ENCODE measurements around the gene DUSP28. TPM values are rescaled to one million over a fixed set of nuclear protein-coding genes. Genes with fewer than 3 reads are reported as not detected.

DUSP28 gene
- total and polyA plus RNA-seq, 2 of the 13 experiments (the other 11 are each of a cell fraction or from before 2014, with no cell fraction given) = 5.2 to 8.6 TPM

DNA sequence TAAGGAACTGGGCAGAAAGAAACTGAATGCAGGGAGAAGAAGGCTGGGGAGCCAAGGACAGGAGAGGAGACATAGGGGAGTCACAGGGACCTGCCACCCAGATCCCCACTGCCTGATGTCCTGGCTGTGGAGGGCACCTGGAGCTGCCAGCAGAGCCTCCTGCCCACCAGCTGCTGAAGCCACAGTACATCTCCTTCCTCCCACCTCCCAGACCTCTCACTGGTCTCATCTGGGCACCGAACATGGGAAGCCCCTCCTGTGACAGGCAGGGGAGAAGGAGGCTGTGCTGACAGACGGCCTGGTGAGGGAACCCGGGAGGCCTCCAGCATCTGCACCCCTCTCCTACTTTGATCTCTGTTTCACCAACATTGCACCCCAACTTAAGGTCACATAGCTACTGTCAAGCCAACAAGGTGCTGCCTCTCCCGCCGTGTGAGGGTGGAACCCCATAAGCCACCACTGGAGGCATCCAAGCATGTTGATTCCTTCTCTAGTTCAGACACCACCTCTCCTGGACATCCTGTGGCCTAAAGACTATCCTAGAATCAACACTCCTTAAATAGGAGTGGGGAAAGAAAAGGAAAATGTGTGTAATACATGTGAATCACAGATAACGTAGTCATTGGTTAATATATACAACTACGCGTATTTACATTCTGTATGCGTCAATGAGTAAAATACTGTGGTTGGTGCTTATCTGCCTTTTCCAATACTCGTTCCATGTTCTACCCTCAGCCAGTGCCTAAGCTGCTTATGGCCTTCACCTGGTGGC lies 4.6 kb downstream of the DUSP28 start (continued):
- TF ChIP-seq, protein P1, sequence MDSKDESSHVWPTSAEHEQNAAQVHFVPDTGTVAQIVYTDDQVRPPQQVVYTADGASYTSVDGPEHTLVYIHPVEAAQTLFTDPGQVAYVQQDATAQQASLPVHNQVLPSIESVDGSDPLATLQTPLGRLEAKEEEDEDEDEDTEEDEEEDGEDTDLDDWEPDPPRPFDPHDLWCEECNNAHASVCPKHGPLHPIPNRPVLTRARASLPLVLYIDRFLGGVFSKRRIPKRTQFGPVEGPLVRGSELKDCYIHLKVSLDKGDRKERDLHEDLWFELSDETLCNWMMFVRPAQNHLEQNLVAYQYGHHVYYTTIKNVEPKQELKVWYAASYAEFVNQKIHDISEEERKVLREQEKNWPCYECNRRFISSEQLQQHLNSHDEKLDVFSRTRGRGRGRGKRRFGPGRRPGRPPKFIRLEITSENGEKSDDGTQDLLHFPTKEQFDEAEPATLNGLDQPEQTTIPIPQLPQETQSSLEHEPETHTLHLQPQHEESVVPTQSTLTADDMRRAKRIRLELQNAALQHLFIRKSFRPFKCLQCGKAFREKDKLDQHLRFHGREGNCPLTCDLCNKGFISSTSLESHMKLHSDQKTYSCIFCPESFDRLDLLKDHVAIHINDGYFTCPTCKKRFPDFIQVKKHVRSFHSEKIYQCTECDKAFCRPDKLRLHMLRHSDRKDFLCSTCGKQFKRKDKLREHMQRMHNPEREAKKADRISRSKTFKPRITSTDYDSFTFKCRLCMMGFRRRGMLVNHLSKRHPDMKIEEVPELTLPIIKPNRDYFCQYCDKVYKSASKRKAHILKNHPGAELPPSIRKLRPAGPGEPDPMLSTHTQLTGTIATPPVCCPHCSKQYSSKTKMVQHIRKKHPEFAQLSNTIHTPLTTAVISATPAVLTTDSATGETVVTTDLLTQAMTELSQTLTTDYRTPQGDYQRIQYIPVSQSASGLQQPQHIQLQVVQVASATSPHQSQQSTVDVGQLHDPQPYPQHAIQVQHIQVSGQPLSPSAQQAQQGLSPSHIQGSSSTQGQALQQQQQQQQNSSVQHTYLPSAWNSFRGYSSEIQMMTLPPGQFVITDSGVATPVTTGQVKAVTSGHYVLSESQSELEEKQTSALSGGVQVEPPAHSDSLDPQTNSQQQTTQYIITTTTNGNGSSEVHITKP (CRISPR knock-in tag; IDR thresholded peaks at IDR 0.05; ENCODE audit: low read depth) = no peak
- no peak for TF ChIP-seq KAT8 (CRISPR knock-in tag; IDR thresholded peaks at IDR 0.05)
- peak; percentile 65; the same call in 1 of the 2 replicates for TF ChIP-seq ZNF878 (CRISPR knock-in tag; IDR thresholded peaks at IDR 0.05)
- no peak for TF ChIP-seq ZNF589 (CRISPR knock-in tag; conservative IDR thresholded peaks at IDR 0.05)
- TF ChIP-seq ZNF430 (CRISPR knock-in tag; IDR thresholded peaks at IDR 0.05) = no peak
- TF ChIP-seq HOXA3 (CRISPR knock-in tag; IDR thresholded peaks at IDR 0.05) = no peak
- TF ChIP-seq RFX5 (IDR thresholded peaks at IDR 0.05; ENCODE audit: low read depth, low read length) = no peak
- TF ChIP-seq, protein P2, sequence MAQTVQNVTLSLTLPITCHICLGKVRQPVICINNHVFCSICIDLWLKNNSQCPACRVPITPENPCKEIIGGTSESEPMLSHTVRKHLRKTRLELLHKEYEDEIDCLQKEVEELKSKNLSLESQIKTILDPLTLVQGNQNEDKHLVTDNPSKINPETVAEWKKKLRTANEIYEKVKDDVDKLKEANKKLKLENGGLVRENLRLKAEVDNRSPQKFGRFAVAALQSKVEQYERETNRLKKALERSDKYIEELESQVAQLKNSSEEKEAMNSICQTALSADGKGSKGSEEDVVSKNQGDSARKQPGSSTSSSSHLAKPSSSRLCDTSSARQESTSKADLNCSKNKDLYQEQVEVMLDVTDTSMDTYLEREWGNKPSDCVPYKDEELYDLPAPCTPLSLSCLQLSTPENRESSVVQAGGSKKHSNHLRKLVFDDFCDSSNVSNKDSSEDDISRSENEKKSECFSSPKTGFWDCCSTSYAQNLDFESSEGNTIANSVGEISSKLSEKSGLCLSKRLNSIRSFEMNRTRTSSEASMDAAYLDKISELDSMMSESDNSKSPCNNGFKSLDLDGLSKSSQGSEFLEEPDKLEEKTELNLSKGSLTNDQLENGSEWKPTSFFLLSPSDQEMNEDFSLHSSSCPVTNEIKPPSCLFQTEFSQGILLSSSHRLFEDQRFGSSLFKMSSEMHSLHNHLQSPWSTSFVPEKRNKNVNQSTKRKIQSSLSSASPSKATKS (CRISPR knock-in tag; IDR thresholded peaks at IDR 0.05) = no peak
- TF ChIP-seq ZBTB42 (CRISPR knock-in tag; IDR thresholded peaks at IDR 0.05) = no peak
- no peak for TF ChIP-seq ZNF703 (CRISPR knock-in tag; IDR thresholded peaks at IDR 0.05; ENCODE audit: borderline replicate concordance)
- TF ChIP-seq ZBTB1 (CRISPR knock-in tag; IDR thresholded peaks at IDR 0.05; ENCODE audit: borderline replicate concordance) = no peak
- TF ChIP-seq ZNF615 (CRISPR knock-in tag; IDR thresholded peaks at IDR 0.05; ENCODE audit: borderline replicate concordance) = 0 out of 2 replicates have a peak, but pooled peaks have one; percentile 13
- TF ChIP-seq ZSCAN20 (CRISPR knock-in tag; IDR thresholded peaks at IDR 0.05; ENCODE audit: borderline replicate concordance) = no peak
- no peak for TF ChIP-seq ZNF350 (CRISPR knock-in tag; IDR thresholded peaks at IDR 0.05; ENCODE audit: borderline replicate concordance, low read depth)
- TF ChIP-seq BCL6 (CRISPR knock-in tag; IDR thresholded peaks at IDR 0.05) = no peak
- no peak for TF ChIP-seq SRF (IDR thresholded peaks at IDR 0.05; ENCODE audit: low read depth, low read length)
- no peak for TF ChIP-seq NFKB2 (CRISPR knock-in tag; IDR thresholded peaks at IDR 0.05; ENCODE audit: borderline replicate concordance)
- TF ChIP-seq NFIB (CRISPR knock-in tag; IDR thresholded peaks at IDR 0.05; ENCODE audit: borderline replicate concordance) = no peak
- no peak for TF ChIP-seq TAF1 (CRISPR knock-in tag; IDR thresholded peaks at IDR 0.05)
- TF ChIP-seq TEAD2 (CRISPR knock-in tag; IDR thresholded peaks at IDR 0.05) = no peak
- TF ChIP-seq, protein P3, sequence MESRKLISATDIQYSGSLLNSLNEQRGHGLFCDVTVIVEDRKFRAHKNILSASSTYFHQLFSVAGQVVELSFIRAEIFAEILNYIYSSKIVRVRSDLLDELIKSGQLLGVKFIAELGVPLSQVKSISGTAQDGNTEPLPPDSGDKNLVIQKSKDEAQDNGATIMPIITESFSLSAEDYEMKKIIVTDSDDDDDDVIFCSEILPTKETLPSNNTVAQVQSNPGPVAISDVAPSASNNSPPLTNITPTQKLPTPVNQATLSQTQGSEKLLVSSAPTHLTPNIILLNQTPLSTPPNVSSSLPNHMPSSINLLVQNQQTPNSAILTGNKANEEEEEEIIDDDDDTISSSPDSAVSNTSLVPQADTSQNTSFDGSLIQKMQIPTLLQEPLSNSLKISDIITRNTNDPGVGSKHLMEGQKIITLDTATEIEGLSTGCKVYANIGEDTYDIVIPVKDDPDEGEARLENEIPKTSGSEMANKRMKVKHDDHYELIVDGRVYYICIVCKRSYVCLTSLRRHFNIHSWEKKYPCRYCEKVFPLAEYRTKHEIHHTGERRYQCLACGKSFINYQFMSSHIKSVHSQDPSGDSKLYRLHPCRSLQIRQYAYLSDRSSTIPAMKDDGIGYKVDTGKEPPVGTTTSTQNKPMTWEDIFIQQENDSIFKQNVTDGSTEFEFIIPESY (CRISPR knock-in tag; IDR thresholded peaks at IDR 0.05) = peak; percentile 77
- TF ChIP-seq JUNB (CRISPR knock-in tag; IDR thresholded peaks at IDR 0.05; ENCODE audit: borderline replicate concordance) = no peak
- no peak for TF ChIP-seq ZC3H13 (CRISPR knock-in tag; IDR thresholded peaks at IDR 0.05)
